GM12891 (cell line): ENCODE results near the gene PDP2.

Experiments used
- PAX5 ChIP-seq: IDR thresholded peaks from 2 replicates; pipeline ENCODE4 v1.6.1; 2011; ENCODE audit warnings: low read length, moderate library complexity, mild to moderate bottlenecking; ENCODE audit not compliant: insufficient read depth, severe bottlenecking
- POLR2A ChIP-seq: IDR thresholded peaks from 2 replicates; pipeline ENCODE4 v1.6.1; 2011; ENCODE audit warnings: low read depth, low read length, control low read depth
- POLR2AphosphoS5 ChIP-seq: IDR thresholded peaks from 2 replicates; pipeline ENCODE4 v1.6.1; 2011; ENCODE audit warnings: low read depth, low read length, control low read depth
- POU2F2 ChIP-seq: IDR thresholded peaks from 2 replicates; pipeline ENCODE4 v1.6.1; 2011; ENCODE audit warnings: low read depth, mild to moderate bottlenecking, control low read depth, low read length, moderate library complexity
- SPI1 ChIP-seq: IDR thresholded peaks from 2 replicates; pipeline ENCODE4 v1.6.1; 2011; ENCODE audit warnings: low read depth, low read length, control low read depth
- TAF1 ChIP-seq: IDR thresholded peaks from 2 replicates; pipeline ENCODE4 v1.6.1; 2011; ENCODE audit warnings: low read depth, low read length, control low read depth

GRCh38 chr16:66936462-66936861, 56.1 kb downstream of the PDP2 start:
- TF ChIP-seq TAF1 (no peak), POLR2AphosphoS5 (no peak), SPI1 (no peak), PAX5 (no peak), POLR2A (no peak), POU2F2 (no peak)
